GM18870 (cell line): ENCODE results near the gene ADPRHL1.
"Not testable (repeated sequence)": the region's sequence is repeated elsewhere in the genome, so short reads cannot be mapped to it uniquely, and the experiment has no call there.

ENCODE experiments used
- ATAC-seq: cut with Tn5 transposase; IDR thresholded peaks from one replicate; pipeline ENCODE4 v1.9.1; 2021; ENCODE audit warnings: moderate library complexity; ENCODE audit not compliant: unreplicated experiment

ADPRHL1 gene

GRCh38 chr13:113403255-113404104 is 49.8 kb downstream of the ADPRHL1 start:
- no peak for ATAC-seq

- ATAC-seq = no peak
Observed at GRCh38 chr13:113402471-113403254, 50.6 kb downstream of the ADPRHL1 start.

GRCh38 chr13:113401452-113402415 is 51.6 kb downstream of the ADPRHL1 start:
- ATAC-seq = no peak

GRCh38 chr13:113400621-113401451 is 52.5 kb downstream of the ADPRHL1 start:
- ATAC-seq = no peak

DNA sequence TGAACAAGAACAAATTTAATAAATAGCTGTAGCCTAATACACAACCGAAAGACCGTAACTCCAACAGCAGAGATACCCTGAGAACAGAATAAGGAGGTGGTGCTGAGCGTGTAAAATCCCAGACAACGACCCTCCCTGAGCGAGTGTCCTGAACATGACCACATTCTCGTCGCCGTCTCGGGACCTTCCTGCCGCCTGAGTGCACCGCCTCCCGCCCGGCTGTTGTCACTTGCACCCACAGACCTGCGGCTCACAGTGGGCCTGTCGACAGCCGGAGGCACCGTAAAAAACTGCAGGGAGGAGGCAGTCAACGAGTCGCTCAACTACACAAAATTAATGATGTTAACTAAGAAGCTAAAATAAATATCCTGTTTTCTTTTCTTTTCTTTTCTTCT is 53.5 kb downstream of the ADPRHL1 start:
- no peak for ATAC-seq

DNA sequence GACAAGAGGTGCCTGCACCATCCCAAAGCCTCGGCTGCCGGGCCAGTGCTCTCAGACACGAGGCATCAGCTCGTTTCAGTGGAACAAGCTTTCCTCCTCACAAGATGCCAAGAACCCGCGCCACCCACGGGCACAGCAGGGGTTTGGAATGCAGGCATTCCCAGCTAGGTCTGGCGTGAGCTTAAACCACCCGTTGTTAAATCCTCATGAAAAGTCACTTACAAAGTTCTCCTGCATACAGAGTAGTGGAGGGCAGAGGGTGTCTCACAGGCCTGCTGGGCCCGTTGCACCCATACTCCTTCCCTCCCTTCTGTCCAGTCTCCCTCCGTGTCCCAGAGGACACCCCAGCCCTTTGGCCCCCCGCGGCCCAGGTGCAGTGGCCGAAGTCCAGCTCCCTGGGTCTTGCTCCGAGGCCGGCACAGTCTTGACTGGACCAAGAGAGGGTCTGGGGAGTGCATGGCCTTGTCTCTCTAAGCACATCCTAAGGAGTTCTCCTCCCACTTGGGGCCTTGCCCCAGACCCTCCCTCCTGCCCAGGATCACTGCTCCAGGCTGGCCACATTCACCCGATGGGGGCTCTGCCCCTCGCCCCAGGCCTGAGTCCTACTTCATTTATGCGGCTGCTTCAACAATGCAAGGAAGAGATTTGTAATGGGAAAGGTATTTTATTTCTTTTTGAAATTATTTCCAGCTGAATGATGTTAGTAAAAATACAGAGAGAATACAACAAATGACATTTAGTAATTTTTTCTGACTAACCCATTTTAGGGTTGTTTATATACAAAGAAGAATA is 54.1 kb downstream of the ADPRHL1 start:
- no peak for ATAC-seq

DNA sequence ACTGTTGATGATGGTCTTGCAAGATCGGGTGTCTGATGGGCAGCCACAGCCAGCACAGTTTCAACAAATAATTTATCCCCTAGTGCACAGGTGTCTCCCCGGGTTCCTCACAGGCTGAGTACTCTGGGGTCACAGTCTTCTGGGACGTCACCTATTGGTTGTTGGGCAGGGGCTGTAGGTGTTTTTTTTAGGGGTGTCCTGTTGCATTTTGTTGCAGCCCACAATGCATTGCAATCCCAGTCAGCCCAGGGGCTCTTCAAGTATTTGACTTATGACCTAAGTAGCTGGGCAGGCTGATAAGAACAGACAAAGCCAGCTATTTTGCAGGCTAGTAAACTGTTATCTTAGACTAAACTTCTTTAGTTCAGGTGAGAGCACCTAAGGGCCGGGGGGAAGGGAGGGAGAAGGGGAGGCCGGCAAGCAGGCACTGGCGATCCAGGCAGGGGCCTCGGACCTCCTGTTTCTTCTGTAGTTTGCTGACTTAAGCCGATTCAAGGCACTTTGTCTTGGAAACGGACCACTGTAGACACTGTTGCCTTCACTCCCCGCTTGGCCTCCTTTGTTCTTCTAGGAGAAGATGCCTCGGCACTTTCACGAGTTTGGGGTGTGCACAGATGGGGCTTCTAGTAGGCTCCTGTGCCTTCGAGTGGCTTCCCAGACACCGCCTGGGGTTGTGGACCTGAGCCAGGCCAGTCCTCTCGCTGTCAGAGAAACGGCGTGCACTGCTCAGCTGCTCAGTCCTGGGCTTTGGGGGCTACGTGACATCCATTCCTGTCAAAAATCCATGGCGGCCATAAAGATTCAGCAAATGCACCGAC is 55.5 kb downstream of the ADPRHL1 start:
- ATAC-seq = no peak

- ATAC-seq = no peak
Observed at GRCh38 chr13:113394339-113394640, 59.0 kb downstream of the ADPRHL1 start.

GRCh38 chr13:113393563-113394338 is 59.5 kb downstream of the ADPRHL1 start:
- ATAC-seq = no peak

DNA sequence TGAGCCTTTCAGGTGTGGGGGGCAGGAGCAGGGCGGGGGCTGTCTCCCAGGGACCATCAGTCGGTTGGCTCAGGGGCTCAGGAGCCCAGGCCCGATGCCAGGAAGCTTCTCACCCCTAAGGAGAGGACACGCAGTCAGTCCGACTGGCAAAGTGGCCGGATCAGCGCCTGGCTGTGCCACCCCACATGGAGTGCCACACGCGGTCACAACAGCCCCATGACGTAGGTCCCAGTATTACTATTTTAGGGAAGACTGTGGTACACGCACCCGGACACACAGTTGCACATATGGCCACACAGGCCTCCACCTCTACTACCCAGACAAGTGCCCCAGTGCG is 60.1 kb downstream of the ADPRHL1 start:
- no peak for ATAC-seq

DNA sequence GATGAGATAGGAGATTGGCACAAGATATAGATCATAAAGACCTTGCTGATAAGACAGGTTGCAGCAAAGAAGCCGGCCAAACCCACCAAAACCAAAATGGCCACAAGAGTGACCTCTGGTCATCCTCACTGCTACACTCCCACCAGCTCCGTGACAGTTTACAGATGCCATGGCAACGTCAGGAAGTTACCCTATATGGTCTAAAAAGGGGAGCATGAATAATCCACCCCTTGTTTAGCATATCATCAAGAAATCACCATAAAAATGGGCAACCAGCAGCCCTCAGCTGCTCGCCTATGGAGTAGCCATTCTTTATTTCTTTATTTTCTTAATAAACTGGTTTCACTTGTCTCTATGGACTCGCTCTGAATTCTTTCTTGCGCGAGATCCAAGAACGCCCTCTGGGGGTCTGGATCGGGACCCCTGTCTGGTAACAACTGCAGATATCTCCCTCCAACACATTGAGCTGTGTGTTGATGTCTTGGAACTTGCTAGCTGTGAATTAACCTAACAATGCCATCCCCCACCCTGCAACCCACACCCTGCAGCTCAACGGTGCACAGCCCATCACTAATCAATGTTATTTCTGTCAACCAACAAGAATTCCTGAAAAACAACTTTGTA is 62.3 kb downstream of the ADPRHL1 start:
- no peak for ATAC-seq

GRCh38 chr13:113389586-113389985 is 63.7 kb downstream of the ADPRHL1 start:
- not testable (repeated sequence) for ATAC-seq

DNA sequence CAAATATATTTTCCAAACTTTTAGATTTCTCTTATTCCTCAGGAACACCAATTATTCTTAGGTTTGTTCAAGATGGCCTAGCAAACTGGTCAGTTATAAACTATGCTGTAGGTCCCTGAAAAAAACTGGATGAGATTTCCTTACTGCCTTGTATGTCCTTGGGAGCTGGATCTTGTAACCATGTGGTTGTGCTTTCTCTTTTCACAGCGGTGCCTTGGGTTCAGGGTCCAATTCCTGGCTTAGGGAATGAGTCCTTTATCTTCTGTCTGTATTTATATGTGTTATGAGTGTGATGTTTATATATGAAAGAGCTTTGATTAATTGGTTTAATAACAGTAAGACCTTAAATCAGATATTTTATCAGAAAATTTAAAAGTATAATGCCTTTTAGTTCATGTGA is 65.9 kb downstream of the ADPRHL1 start:
- ATAC-seq = no peak

GRCh38 chr13:113383089-113383488 is 70.2 kb downstream of the ADPRHL1 start:
- no peak for ATAC-seq

DNA sequence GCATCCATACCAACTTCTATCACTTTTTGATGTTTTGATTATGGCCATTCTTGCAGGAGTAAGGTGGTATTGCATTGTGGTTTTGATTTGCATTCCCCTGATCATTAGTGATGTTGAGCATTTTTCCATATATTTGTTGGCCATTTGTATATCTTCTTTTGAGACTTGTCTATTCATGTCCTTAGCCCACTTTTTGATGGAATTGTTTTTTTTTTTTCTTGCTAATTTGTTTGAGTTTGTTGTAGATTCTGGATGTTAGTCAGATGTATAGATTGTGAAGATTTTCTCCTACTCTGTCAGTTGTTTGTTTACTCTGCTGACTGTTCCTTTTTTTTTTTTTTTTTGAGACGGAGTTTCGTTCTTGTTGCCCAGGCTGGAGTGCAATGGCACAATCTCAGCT is 70.7 kb downstream of the ADPRHL1 start:
- not testable (repeated sequence) for ATAC-seq

- ATAC-seq = no peak
Observed at GRCh38 chr13:113378825-113379224, 74.5 kb downstream of the ADPRHL1 start.

- no peak for ATAC-seq
Observed at GRCh38 chr13:113374511-113375175, 78.6 kb downstream of the ADPRHL1 start.
